GM12875 (cell line): Measurements from ENCODE around the gene GPR32.
"Not testable (repeated sequence)": the region's sequence is repeated elsewhere in the genome, so short reads cannot be mapped to it uniquely, and the experiment has no call there.

ENCODE experiments used
- H3K4me3 ChIP-seq: one replicate; pipeline ENCODE4 v1.5.1; 2011; ENCODE audit warnings: low read depth, low read length, control low read depth
- CTCF ChIP-seq: IDR thresholded peaks from 2 replicates; pipeline ENCODE4 v1.5.1; 2011; ENCODE audit warnings: low read depth, mild to moderate bottlenecking, control low read depth, inconsistent platforms, low read length, moderate library complexity, borderline replicate concordance; ENCODE audit not compliant: insufficient read depth

The GPR32 gene

DNA sequence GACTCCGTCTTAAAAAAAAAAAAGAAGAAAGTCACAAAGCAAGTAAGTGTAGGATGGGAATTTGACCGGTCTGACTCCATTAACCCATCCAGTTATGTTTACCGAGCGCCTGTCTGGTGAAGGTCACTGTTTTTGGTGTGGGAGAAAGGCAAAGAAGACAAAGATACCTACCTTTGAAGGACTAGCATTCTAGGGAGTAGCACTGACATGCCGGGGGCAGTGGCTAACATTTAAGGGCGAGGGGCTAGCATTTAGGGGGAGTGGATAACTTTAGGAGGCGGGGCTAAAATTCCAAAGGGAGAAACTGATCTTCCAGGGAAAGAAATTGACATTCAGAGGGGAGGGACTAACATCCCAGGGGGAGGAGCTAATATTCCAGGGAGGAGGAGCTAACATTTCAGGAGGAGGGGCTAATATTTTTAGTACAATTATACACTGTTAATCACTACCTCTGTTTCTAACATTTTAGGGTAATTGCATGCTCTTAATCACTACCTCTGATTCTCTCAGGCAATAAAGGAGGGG is 8.7 kb downstream of the GPR32 start:
- TF ChIP-seq CTCF = no peak
- no peak overlapping the region for H3K4me3 ChIP-seq

GRCh38 chr19:50779504-50780457 is 9.5 kb downstream of the GPR32 start:
- no peak for TF ChIP-seq CTCF
- H3K4me3 ChIP-seq = no peak overlapping the region

- H3K4me3 ChIP-seq = no peak overlapping the region
- no peak for TF ChIP-seq CTCF
These were observed 10.6 kb downstream of the GPR32 start for GRCh38 chr19:50780753-50781435.

DNA sequence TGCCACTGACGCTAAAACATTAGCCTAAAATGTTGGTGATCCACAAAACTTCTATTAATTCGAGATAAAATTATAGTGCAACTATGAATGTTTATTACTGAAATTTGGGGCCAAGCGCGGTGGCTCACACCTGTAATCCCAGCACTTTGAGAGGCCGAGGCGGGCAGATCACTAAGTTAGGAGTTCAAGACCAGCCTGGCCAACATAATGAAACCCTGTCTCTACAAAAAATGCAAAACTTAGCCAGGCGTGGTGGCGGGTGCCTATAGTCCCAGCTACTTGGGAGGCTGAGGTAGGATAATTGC is 13.5 kb downstream of the GPR32 start:
- not testable (repeated sequence) for H3K4me3 ChIP-seq

DNA sequence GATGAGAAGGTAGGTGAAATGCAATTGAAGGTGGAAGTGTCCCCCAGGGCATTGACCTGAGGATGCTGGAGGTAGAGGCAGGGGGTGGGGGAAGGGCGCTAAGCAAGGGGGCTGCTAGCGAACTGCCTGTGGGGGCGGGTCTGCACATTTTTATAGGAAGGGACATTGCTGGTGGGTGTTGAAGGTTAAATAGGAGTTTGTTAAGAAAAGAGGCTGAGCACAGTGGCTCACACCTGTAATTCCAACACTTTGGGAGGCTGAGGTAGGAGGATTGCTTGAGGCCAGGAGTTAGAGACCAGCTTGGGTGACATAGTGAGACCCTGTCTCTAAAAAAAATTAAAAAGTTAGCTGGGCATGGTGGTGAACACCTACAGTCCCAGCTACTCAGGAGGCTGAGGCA is 14.4 kb downstream of the GPR32 start:
- no peak for TF ChIP-seq CTCF
- no peak overlapping the region for H3K4me3 ChIP-seq

DNA sequence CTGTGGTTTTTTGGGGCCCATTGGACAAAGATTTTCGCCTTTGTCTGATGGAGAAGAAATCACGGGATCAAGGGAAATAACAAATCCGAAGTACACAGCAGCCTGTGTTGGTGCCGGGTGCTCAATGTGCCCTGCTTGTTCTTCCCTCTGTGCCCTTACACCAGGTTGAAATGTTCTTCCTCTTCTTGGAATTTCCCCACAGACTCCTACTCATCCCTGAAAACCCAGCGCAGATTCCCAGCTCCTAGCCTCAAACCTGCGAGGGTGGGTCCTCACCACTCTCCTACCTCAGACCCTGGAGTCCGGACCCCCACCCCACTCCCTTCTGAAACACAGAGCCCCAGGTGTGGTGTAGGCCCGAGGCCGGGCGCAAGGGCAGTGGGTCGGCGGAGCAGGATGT is 15.1 kb downstream of the GPR32 start:
- no peak overlapping the region for H3K4me3 ChIP-seq
- TF ChIP-seq CTCF = no peak

- TF ChIP-seq CTCF = no peak
- H3K4me3 ChIP-seq = no peak within 1 kb of the TSS
These were observed 20.1 kb downstream of the GPR32 start, which contains the start of gene ACP4 for GRCh38 chr19:50790396-50790795. Gene ACP4 (plus strand): TSS chr19:50790415. CDS start chr19:50790415, 0 bp downstream.
